Bronchial epithelial cell (primary cell): Measurements from ENCODE around the gene ETF1. TPM values are rescaled to one million over a fixed set of nuclear protein-coding genes. Genes with fewer than 3 reads are reported as not detected.

ENCODE experiments used
- DNase-seq: peaks from one replicate; pipeline ENCODE4 v3.0.0-alpha.2; 2010; ENCODE audit warnings: low read depth
- FAIRE-seq: peaks from 2 replicates; lab custom pipeline; 2011; peaks lifted over from hg19 to GRCh38; lab: Jason Lieb, UNC
- H3K27me3 ChIP-seq: 2 replicates; pipeline ENCODE4 v1.5.1; 2011; ENCODE audit warnings: low read length; ENCODE audit not compliant: control insufficient read depth, insufficient read depth
- H3K36me3 ChIP-seq: 2 replicates; pipeline ENCODE4 v1.5.1; 2011; ENCODE audit warnings: low read length; ENCODE audit not compliant: control insufficient read depth, insufficient read depth
- H3K4me3 ChIP-seq: 2 replicates; pipeline ENCODE4 v1.5.1; 2011; ENCODE audit warnings: mild to moderate bottlenecking, low read depth, low read length, control low read depth
- total RNA-seq: library from RNA; depleted of rRNA; stranded (reverse); fragments of >200 nt; gene quantifications from 2 replicates; pipeline ENCODE4 v1.2.1, GENCODE V29; 2014
- TF ChIP-seq, protein P1 (sequence below): IDR thresholded peaks from 2 replicates; pipeline ENCODE4 v1.5.1; 2011; ENCODE audit warnings: mild to moderate bottlenecking, moderate library complexity, low read length, control low read depth, inconsistent platforms; ENCODE audit not compliant: insufficient read depth, severe bottlenecking

The ETF1 gene
- total RNA-seq, 1 donor from 2014 or later = 183 TPM

- TF ChIP-seq, protein P1, sequence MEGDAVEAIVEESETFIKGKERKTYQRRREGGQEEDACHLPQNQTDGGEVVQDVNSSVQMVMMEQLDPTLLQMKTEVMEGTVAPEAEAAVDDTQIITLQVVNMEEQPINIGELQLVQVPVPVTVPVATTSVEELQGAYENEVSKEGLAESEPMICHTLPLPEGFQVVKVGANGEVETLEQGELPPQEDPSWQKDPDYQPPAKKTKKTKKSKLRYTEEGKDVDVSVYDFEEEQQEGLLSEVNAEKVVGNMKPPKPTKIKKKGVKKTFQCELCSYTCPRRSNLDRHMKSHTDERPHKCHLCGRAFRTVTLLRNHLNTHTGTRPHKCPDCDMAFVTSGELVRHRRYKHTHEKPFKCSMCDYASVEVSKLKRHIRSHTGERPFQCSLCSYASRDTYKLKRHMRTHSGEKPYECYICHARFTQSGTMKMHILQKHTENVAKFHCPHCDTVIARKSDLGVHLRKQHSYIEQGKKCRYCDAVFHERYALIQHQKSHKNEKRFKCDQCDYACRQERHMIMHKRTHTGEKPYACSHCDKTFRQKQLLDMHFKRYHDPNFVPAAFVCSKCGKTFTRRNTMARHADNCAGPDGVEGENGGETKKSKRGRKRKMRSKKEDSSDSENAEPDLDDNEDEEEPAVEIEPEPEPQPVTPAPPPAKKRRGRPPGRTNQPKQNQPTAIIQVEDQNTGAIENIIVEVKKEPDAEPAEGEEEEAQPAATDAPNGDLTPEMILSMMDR = no peak
- peak; percentile 85 for FAIRE-seq
Observed at GRCh38 chr5:138468133-138468965, 74.7 kb downstream of the ETF1 start.

DNA sequence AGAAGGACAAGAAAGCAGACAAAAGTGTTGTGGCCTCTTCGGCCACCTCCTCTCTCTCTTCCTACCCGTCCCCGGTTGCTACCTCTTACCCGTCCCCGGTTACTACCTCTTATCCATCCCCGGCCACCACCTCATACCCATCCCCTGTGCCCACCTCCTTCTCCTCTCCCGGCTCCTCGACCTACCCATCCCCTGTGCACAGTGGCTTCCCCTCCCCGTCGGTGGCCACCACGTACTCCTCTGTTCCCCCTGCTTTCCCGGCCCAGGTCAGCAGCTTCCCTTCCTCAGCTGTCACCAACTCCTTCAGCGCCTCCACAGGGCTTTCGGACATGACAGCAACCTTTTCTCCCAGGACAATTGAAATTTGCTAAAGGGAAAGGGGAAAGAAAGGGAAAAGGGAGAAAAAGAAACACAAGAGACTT lies 75.3 kb downstream of the ETF1 start:
- FAIRE-seq = peak; percentile 83
- Histone ChIP-seq H3K36me3 (peaks cover 21% of the 10 kb centered on the region), H3K27me3 (no peaks in the 10 kb centered on the region), H3K4me3 (peak overlapping the region; percentile 68)
- TF ChIP-seq, protein P1 = no peak
- no peak for DNase-seq

More at GRCh38 chr5:138468133-138468965, 74.7 kb downstream of the ETF1 start:
- peak; percentile 59 for DNase-seq
- Histone ChIP-seq H3K4me3 (no peak overlapping the region), H3K36me3 (peaks cover 21% of the 10 kb centered on the region), H3K27me3 (no peaks in the 10 kb centered on the region)

DNA sequence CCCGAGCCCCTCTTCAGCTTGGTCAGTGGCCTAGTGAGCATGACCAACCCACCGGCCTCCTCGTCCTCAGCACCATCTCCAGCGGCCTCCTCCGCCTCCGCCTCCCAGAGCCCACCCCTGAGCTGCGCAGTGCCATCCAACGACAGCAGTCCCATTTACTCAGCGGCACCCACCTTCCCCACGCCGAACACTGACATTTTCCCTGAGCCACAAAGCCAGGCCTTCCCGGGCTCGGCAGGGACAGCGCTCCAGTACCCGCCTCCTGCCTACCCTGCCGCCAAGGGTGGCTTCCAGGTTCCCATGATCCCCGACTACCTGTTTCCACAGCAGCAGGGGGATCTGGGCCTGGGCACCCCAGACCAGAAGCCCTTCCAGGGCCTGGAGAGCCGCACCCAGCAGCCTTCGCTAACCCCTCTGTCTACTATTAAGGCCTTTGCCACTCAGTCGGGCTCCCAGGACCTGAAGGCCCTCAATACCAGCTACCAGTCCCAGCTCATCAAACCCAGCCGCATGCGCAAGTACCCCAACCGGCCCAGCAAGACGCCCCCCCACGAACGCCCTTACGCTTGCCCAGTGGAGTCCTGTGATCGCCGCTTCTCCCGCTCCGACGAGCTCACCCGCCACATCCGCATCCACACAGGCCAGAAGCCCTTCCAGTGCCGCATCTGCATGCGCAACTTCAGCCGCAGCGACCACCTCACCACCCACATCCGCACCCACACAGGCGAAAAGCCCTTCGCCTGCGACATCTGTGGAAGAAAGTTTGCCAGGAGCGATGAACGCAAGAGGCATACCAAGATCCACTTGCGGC lies 75.9 kb downstream of the ETF1 start:
- no peaks in the 10 kb centered on the region for H3K27me3 ChIP-seq
- no peak for FAIRE-seq
- TF ChIP-seq, protein P1 = no peak
- peak overlapping the region; percentile 68 for H3K4me3 ChIP-seq
- peaks cover 21% of the 10 kb centered on the region for H3K36me3 ChIP-seq
- DNase-seq = no peak

GRCh38 chr5:138466125-138466899 lies 76.7 kb downstream of the ETF1 start:
- peak overlapping the region; percentile 68 for H3K4me3 ChIP-seq
- H3K27me3 ChIP-seq = no peaks in the 10 kb centered on the region
- FAIRE-seq (peak; percentile 36), DNase-seq (no peak)
- peaks cover 21% of the 10 kb centered on the region for H3K36me3 ChIP-seq
- TF ChIP-seq, protein P1 = no peak

DNA sequence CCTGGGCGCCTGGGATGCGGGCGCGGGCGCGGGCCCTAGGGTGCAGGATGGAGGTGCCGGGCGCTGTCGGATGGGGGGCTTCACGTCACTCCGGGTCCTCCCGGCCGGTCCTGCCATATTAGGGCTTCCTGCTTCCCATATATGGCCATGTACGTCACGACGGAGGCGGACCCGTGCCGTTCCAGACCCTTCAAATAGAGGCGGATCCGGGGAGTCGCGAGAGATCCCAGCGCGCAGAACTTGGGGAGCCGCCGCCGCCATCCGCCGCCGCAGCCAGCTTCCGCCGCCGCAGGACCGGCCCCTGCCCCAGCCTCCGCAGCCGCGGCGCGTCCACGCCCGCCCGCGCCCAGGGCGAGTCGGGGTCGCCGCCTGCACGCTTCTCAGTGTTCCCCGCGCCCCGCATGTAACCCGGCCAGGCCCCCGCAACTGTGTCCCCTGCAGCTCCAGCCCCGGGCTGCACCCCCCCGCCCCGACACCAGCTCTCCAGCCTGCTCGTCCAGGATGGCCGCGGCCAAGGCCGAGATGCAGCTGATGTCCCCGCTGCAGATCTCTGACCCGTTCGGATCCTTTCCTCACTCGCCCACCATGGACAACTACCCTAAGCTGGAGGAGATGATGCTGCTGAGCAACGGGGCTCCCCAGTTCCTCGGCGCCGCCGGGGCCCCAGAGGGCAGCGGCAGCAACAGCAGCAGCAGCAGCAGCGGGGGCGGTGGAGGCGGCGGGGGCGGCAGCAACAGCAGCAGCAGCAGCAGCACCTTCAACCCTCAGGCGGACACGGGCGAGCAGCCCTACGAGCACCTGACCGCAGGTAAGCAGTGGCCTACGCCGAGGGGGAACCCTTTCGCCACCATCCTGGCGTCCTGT lies 77.5 kb downstream of the ETF1 start, which contains the start of gene EGR1:
TSS of gene EGR1 (plus strand) at position 219 of the 864 bp plus-strand sequence. CDS start at position 502, 283 bp downstream.
- DNase-seq (peak; percentile 78), FAIRE-seq (no peak)
- H3K36me3 ChIP-seq = peaks cover 21% of the 10 kb centered on the region
- peak within 1 kb of the TSS; percentile 68 for H3K4me3 ChIP-seq
- H3K27me3 ChIP-seq = no peaks in the 10 kb centered on the region
- TF ChIP-seq, protein P1 = no peak
